ENCODE measurements around the gene SOX6.

SOX6 gene

GRCh38 chr11:15967166-15967565 is 389.2 kb downstream of the SOX6 start:
- H3K79me2 ChIP-seq (ENCODE audit: insufficient read depth, low read length): no peaks in the 10 kb centered on the region
- H3K9me3 ChIP-seq (ENCODE audit: insufficient read depth, low read depth, low read length): no peaks in the 10 kb centered on the region
- no peaks in the 10 kb centered on the region for H3K9me2 ChIP-seq (replicated peaks; ENCODE audit: low read depth, low read length)
- H3K9ac ChIP-seq (ENCODE audit: low read depth, low read length, poor library complexity, severe bottlenecking): no peak overlapping the region
- H3K36me3 ChIP-seq (ENCODE audit: insufficient read depth, low read length): no peaks in the 10 kb centered on the region
- H4K20me1 ChIP-seq (ENCODE audit: insufficient read depth, low read length, poor library complexity, severe bottlenecking): no peaks in the 10 kb centered on the region
- peaks cover 15% of the 10 kb centered on the region for H3K4me1 ChIP-seq (ENCODE audit: insufficient read depth, low read length, poor library complexity, severe bottlenecking)
- H3K4me2 ChIP-seq (ENCODE audit: low read depth, low read length, poor library complexity, severe bottlenecking): no peak overlapping the region
- H3K27me3 ChIP-seq (ENCODE audit: insufficient read depth, low read length, poor library complexity, severe bottlenecking): no peaks in the 10 kb centered on the region
- no peaks in the 10 kb centered on the region for H3F3A ChIP-seq (ENCODE audit: low read depth)
- H2AFZ ChIP-seq (ENCODE audit: low read length): no peak overlapping the region
- no peak overlapping the region for H3K4me3 ChIP-seq (ENCODE audit: low read length, poor library complexity, severe bottlenecking)
- TF ChIP-seq, protein P1, sequence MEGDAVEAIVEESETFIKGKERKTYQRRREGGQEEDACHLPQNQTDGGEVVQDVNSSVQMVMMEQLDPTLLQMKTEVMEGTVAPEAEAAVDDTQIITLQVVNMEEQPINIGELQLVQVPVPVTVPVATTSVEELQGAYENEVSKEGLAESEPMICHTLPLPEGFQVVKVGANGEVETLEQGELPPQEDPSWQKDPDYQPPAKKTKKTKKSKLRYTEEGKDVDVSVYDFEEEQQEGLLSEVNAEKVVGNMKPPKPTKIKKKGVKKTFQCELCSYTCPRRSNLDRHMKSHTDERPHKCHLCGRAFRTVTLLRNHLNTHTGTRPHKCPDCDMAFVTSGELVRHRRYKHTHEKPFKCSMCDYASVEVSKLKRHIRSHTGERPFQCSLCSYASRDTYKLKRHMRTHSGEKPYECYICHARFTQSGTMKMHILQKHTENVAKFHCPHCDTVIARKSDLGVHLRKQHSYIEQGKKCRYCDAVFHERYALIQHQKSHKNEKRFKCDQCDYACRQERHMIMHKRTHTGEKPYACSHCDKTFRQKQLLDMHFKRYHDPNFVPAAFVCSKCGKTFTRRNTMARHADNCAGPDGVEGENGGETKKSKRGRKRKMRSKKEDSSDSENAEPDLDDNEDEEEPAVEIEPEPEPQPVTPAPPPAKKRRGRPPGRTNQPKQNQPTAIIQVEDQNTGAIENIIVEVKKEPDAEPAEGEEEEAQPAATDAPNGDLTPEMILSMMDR (conservative IDR thresholded peaks at IDR 0.05; ENCODE audit: low read length): no peak
- TF ChIP-seq EZH2phosphoT487 (IDR thresholded peaks at IDR 0.05; ENCODE audit: borderline replicate concordance): no peak

- no peaks in the 10 kb centered on the region for H3K79me2 ChIP-seq (ENCODE audit: insufficient read depth, low read length)
- no peak overlapping the region for H3K4me2 ChIP-seq (ENCODE audit: low read depth, low read length, poor library complexity, severe bottlenecking)
- H3K36me3 ChIP-seq (ENCODE audit: insufficient read depth, low read length): no peaks in the 10 kb centered on the region
- no peaks in the 10 kb centered on the region for H4K20me1 ChIP-seq (ENCODE audit: insufficient read depth, low read length, poor library complexity, severe bottlenecking)
- no peak overlapping the region for H2AFZ ChIP-seq (ENCODE audit: low read length)
- TF ChIP-seq, protein P1 (conservative IDR thresholded peaks at IDR 0.05; ENCODE audit: low read length): no peak
- TF ChIP-seq EZH2phosphoT487 (IDR thresholded peaks at IDR 0.05; ENCODE audit: borderline replicate concordance): no peak
- no peak overlapping the region for H3K9ac ChIP-seq (ENCODE audit: low read depth, low read length, poor library complexity, severe bottlenecking)
- no peaks in the 10 kb centered on the region for H3K9me2 ChIP-seq (replicated peaks; ENCODE audit: low read depth, low read length)
- H3K9me3 ChIP-seq (ENCODE audit: insufficient read depth, low read depth, low read length): no peaks in the 10 kb centered on the region
- no peaks in the 10 kb centered on the region for H3K27me3 ChIP-seq (ENCODE audit: insufficient read depth, low read length, poor library complexity, severe bottlenecking)
- H3K4me1 ChIP-seq (ENCODE audit: insufficient read depth, low read length, poor library complexity, severe bottlenecking): peaks cover 15% of the 10 kb centered on the region
- no peak overlapping the region for H3K4me3 ChIP-seq (ENCODE audit: low read length, poor library complexity, severe bottlenecking)
- H3F3A ChIP-seq (ENCODE audit: low read depth): no peaks in the 10 kb centered on the region
These were observed 390.6 kb downstream of the SOX6 start for GRCh38 chr11:15965562-15966250.

- Histone ChIP-seq H3K79me2 (ENCODE audit: insufficient read depth, low read length) (no peaks in the 10 kb centered on the region), H3K9me3 (ENCODE audit: insufficient read depth, low read depth, low read length) (no peaks in the 10 kb centered on the region), H3F3A (ENCODE audit: low read depth) (no peaks in the 10 kb centered on the region), H4K20me1 (ENCODE audit: insufficient read depth, low read length, poor library complexity, severe bottlenecking) (no peaks in the 10 kb centered on the region), H3K4me3 (ENCODE audit: low read length, poor library complexity, severe bottlenecking) (no peak overlapping the region), H3K9ac (ENCODE audit: low read depth, low read length, poor library complexity, severe bottlenecking) (no peak overlapping the region), H3K27me3 (ENCODE audit: insufficient read depth, low read length, poor library complexity, severe bottlenecking) (no peaks in the 10 kb centered on the region), H3K9me2 (replicated peaks; ENCODE audit: low read depth, low read length) (no peaks in the 10 kb centered on the region), H3K4me1 (ENCODE audit: insufficient read depth, low read length, poor library complexity, severe bottlenecking) (no peaks in the 10 kb centered on the region), H3K36me3 (ENCODE audit: insufficient read depth, low read length) (no peaks in the 10 kb centered on the region), H3K4me2 (ENCODE audit: low read depth, low read length, poor library complexity, severe bottlenecking) (no peak overlapping the region), H2AFZ (ENCODE audit: low read length) (no peak overlapping the region)
- no peak for TF ChIP-seq EZH2phosphoT487 (IDR thresholded peaks at IDR 0.05; ENCODE audit: borderline replicate concordance)
- TF ChIP-seq, protein P1 (conservative IDR thresholded peaks at IDR 0.05; ENCODE audit: low read length): no peak
These were observed 393.1 kb downstream of the SOX6 start for GRCh38 chr11:15963266-15963665.

Measured in Loucy (cell line).